B cell (primary cell): Measurements from ENCODE around the gene DTX4. TPM values are rescaled to one million over a fixed set of nuclear protein-coding genes. Genes with fewer than 3 reads are reported as not detected.

Source experiments
- ATAC-seq: fragments of 200-7000 bp; cut with Tn5 transposase; one replicate; pipeline ENCODE4 v1.10.0; 2021; ENCODE audit warnings: low read depth, mild to moderate bottlenecking, moderate number of reproducible peaks, moderate library complexity
- CTCF ChIA-PET: fragments of 350-600 bp; sonication (Branson Sonifier 250); formaldehyde crosslinking; loops from one replicate; lab custom pipeline; 2021; ENCODE audit warnings: antibody characterized with exemption, inconsistent platforms; lab: Charles Lee
- POLR2A ChIA-PET: fragments of 350-600 bp; sonication (Branson Sonifier 250); formaldehyde crosslinking; loops from one replicate; lab custom pipeline; 2021; ENCODE audit warnings: antibody characterized with exemption; lab: Charles Lee
- DNase-seq: peaks from one replicate; pipeline ENCODE4 v3.0.0; 2013
- H2AFZ ChIP-seq: 2 replicates; pipeline ENCODE4 v1.6.1; 2012; ENCODE audit warnings: mild to moderate bottlenecking, low read depth, low read length; ENCODE audit not compliant: insufficient read depth, poor library complexity, severe bottlenecking
- H3K27ac ChIP-seq, 2 donors: 1 replicate in 1 of 2; 2 replicates in 1 of 2; pipeline ENCODE4 v1.5.1; 2012 to 2013; ENCODE audit warnings: low read length in 2 of 2, mild to moderate bottlenecking in 2 of 2, moderate library complexity in 1 of 2
- H3K27me3 ChIP-seq, 4 experiments: fragments of 200-600 bp in 1 of 4; sonication (generic) in 1 of 4; replicated peaks in 1 of 4; 1 replicate in 2 of 4; 2 replicates in 2 of 4; pipeline versions ENCODE4 v1.6.1 to v1.7.0; 2013 to 2016; ENCODE audit warnings: low read length in 3 of 4, mild to moderate bottlenecking in 2 of 4, mixed read lengths in 1 of 4, moderate library complexity in 1 of 4; ENCODE audit not compliant: insufficient read depth in 4 of 4, control insufficient read depth in 3 of 4; ENCODE audit errors: control extremely low read depth in 1 of 4
- H3K36me3 ChIP-seq, 2 experiments: replicated peaks in 1 of 2; 1 replicate in 1 of 2; 2 replicates in 1 of 2; pipeline versions ENCODE4 v1.6.1 to v1.7.1; 2013; ENCODE audit warnings: low read length in 1 of 2; ENCODE audit not compliant: insufficient read depth in 2 of 2, control insufficient read depth in 1 of 2; ENCODE audit errors: control extremely low read depth in 1 of 2, extremely low read depth in 1 of 2
- H3K4me1 ChIP-seq, 2 donors: fragments of 200-600 bp in 1 of 2; sonication (generic) in 1 of 2; 1 replicate in 1 of 2; 2 replicates in 1 of 2; pipeline versions ENCODE4 v1.5.1 to v1.6.1; 2013 to 2017; ENCODE audit warnings: low read length in 2 of 2; ENCODE audit not compliant: control insufficient read depth in 2 of 2, insufficient read depth in 2 of 2
- H3K4me2 ChIP-seq: replicated peaks from 2 replicates; pipeline ENCODE3; 2012; ENCODE audit warnings: mild to moderate bottlenecking, low read depth, low read length; ENCODE audit not compliant: poor library complexity, severe bottlenecking
- H3K4me3 ChIP-seq, 5 experiments: fragments of 200-600 bp in 1 of 5; sonication (generic) in 1 of 5; 1 replicate in 3 of 5; 2 replicates in 2 of 5; pipeline versions ENCODE4 v1.5.1 to v1.7.0; 2011 to 2016; ENCODE audit warnings: low read length in 4 of 5, mild to moderate bottlenecking in 4 of 5, low read depth in 2 of 5, control low read depth in 1 of 5, moderate library complexity in 1 of 5; ENCODE audit not compliant: insufficient read depth in 1 of 5; ENCODE audit errors: control extremely low read depth in 1 of 5, extremely low read depth in 1 of 5
- H3K79me2 ChIP-seq: fragments of 200-600 bp; sonication (generic); one replicate; pipeline ENCODE4 v1.6.0; 2016; ENCODE audit warnings: low read length; ENCODE audit not compliant: control insufficient read depth, insufficient read depth
- H3K9ac ChIP-seq: fragments of 200-600 bp; sonication (generic); 2 replicates; pipeline ENCODE4 v1.6.1; 2017; ENCODE audit warnings: mild to moderate bottlenecking, low read length, moderate library complexity
- H3K9me3 ChIP-seq, 3 donors: one replicate each; pipeline versions ENCODE4 v1.6.1 to v1.7.1; 2013; ENCODE audit warnings: low read length in 2 of 3; ENCODE audit not compliant: control insufficient read depth in 2 of 3, insufficient read depth in 1 of 3; ENCODE audit errors: control extremely low read depth in 1 of 3
- H4K20me1 ChIP-seq: 2 replicates; pipeline ENCODE4 v1.6.0; 2012; ENCODE audit warnings: mild to moderate bottlenecking, low read length; ENCODE audit not compliant: insufficient read depth, control insufficient read depth, poor library complexity, severe bottlenecking
- H3K27ac Mint-ChIP-seq: one replicate; pipeline ENCODE4 v1.8.0; 2021; ENCODE audit warnings: mixed read lengths
- H3K27me3 Mint-ChIP-seq: one replicate; pipeline ENCODE4 v1.8.0; 2021; ENCODE audit warnings: mixed read lengths
- H3K4me1 Mint-ChIP-seq: one replicate; pipeline ENCODE4 v1.8.0; 2021; ENCODE audit warnings: mixed read lengths
- H3K4me3 Mint-ChIP-seq: one replicate; pipeline ENCODE4 v1.8.0; 2021; ENCODE audit warnings: mixed read lengths
- H3K9me3 Mint-ChIP-seq: one replicate; pipeline ENCODE4 v1.8.0; 2022; ENCODE audit warnings: mixed read lengths; ENCODE audit not compliant: insufficient read depth
- EZH2 ChIP-seq: IDR thresholded peaks from 2 replicates; pipeline ENCODE4 v1.6.1; 2012; ENCODE audit warnings: borderline replicate concordance, low read depth, mild to moderate bottlenecking, moderate library complexity, low read length; ENCODE audit not compliant: insufficient read depth, poor library complexity, severe bottlenecking
- WGBS: methylation state at CpG from one replicate; pipeline ENCODE4 v1.1.5; 2013; ENCODE audit warnings: missing lambda C conversion rate; ENCODE audit not compliant: insufficient coverage; 5-methylcytosine and 5-hydroxymethylcytosine counted together
- intact Hi-C: fragments of 100-400 bp; cut with micrococcal nuclease; formaldehyde crosslinking; loops from one replicate; pipeline ENCODE4 v1.10.0; 2022
- polyA plus RNA-seq: library from polyadenylated mRNA; depleted of rRNA; stranded (reverse); fragments of >200 nt; gene quantifications from 2 replicates; pipeline ENCODE4 v1.2.3, GENCODE V29; 2012
- total RNA-seq, 2 donors: library from RNA; stranded (reverse); fragments of 120-200 nt in 1 of 2; gene quantifications; 1 replicate in 1 of 2; 2 replicates in 1 of 2; pipeline versions ENCODE4 v1.2.3 to v1.2.4, GENCODE V29; 2013 to 2022
- TF ChIP-seq, protein P1 (sequence below): fragments of 200-600 bp; IDR thresholded peaks from one replicate; pipeline ENCODE4 v1.8.0; 2022; ENCODE audit warnings: antibody characterized with exemption, mild to moderate bottlenecking

Gene DTX4
- total and polyA plus RNA-seq, 2 donors (not counting 1 experiment from before 2014, with no cell fraction given), result 11.7 to 43.3 TPM

DNA sequence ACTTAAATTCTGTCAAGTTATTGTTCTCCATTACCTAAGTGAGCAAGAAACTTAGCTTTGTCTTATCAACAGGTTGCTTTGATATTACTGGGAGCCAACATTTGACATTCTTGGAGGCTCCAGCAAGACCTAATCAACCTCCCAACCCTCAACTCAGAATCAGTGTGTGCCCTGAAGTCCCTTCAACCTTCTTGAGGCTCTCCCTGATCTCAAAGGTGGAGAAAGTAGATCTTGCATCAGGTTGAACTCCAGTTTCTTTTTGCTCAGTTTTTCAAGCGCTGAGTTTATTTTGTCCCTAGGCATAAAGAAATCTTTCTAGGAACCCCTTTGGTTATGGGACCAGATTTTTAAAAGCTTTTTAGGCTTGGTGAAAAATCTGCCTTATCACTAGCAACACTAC lies 27.8 kb upstream of the DTX4 start:
- Mint-ChIP-seq H3K4me3 (peak overlapping the region; percentile 97), H3K9me3 (no peaks in the 10 kb centered on the region), H3K27ac (peak overlapping the region; percentile 87), H3K4me1 (peaks cover 77% of the 10 kb centered on the region), H3K27me3 (no peaks in the 10 kb centered on the region)
- Histone ChIP-seq H3K27me3 (no peaks in the 10 kb centered on the region), H3K27ac (peak overlapping the region; percentile 88 to 90), H3K4me1 (peaks cover 51 to 56% of the 10 kb centered on the region in 2 donors), H3K36me3 (peaks cover 0 to 2% of the 10 kb centered on the region in 2 experiments), H3K79me2 (peaks cover 45% of the 10 kb centered on the region), H3K4me3 (peak overlapping the region; percentile 45 to 77 (median 76)), H3K9ac (peak overlapping the region; percentile 80), H4K20me1 (no peaks in the 10 kb centered on the region), H3K4me2 (peak overlapping the region; percentile 96), H2AFZ (peak overlapping the region; percentile 88), H3K9me3 (no peaks in the 10 kb centered on the region)
- POLR2A ChIA-PET, result interaction anchor here (0.6 to 2.0 kb wide), 7 partner anchors 13 to 568 kb away, joined by 4 to 15 read pairs (median 7); partner anchors contain the start of genes DTX4, FAM111B and LPXN
- intact Hi-C loops, result loop anchor here (1.0 to 5.0 kb wide), 7 partner anchors 28 to 1477 kb away; partner anchors contain the start of genes DTX4, OSBP and ZDHHC5
- CTCF ChIA-PET, result interaction anchor here (0.8 to 2.4 kb wide), 11 partner anchors 8 to 576 kb away, joined by 3 to 44 read pairs (median 4); partner anchors contain the start of gene DTX4
- WGBS, result no CpG with 5 or more reads among the region's 1 CpG
- no peak for ATAC-seq
- no peak for DNase-seq
- TF ChIP-seq EZH2, result no peak
- TF ChIP-seq, protein P1, sequence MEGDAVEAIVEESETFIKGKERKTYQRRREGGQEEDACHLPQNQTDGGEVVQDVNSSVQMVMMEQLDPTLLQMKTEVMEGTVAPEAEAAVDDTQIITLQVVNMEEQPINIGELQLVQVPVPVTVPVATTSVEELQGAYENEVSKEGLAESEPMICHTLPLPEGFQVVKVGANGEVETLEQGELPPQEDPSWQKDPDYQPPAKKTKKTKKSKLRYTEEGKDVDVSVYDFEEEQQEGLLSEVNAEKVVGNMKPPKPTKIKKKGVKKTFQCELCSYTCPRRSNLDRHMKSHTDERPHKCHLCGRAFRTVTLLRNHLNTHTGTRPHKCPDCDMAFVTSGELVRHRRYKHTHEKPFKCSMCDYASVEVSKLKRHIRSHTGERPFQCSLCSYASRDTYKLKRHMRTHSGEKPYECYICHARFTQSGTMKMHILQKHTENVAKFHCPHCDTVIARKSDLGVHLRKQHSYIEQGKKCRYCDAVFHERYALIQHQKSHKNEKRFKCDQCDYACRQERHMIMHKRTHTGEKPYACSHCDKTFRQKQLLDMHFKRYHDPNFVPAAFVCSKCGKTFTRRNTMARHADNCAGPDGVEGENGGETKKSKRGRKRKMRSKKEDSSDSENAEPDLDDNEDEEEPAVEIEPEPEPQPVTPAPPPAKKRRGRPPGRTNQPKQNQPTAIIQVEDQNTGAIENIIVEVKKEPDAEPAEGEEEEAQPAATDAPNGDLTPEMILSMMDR, result no peak
